ENCODE measurements around the gene GATA3. TPM values are rescaled to one million over a fixed set of nuclear protein-coding genes. Genes with fewer than 3 reads are reported as not detected.

The GATA3 gene
- total and polyA plus RNA-seq, 2 of the 8 experiments (the other 6 are each of a cell fraction or from before 2014, with no cell fraction given): 0.02 to 0.43 TPM

- Histone ChIP-seq H4K20me1 (replicated peaks in 1 of 2; ENCODE audit: control insufficient read depth in 1 of 2, insufficient read depth in 2 of 2, low read length in 2 of 2) (no peaks in the 10 kb centered on the region), H2BK12ac (ENCODE audit: low read depth, low read length) (no peak overlapping the region), H3K4ac (replicated peaks; ENCODE audit: insufficient read length, low read depth, low read length) (no peak overlapping the region), H2BK15ac (ENCODE audit: low read length) (no peak overlapping the region), H3K79me2 (ENCODE audit: control insufficient read depth in 1 of 2, insufficient read depth in 2 of 2, low read length in 2 of 2) (no peaks in the 10 kb centered on the region), H3K18ac (ENCODE audit: extremely low read depth, low read length) (no peak overlapping the region), H3K27ac (ENCODE audit: low read depth, low read length) (no peak overlapping the region), H2BK20ac (ENCODE audit: low read length) (no peak overlapping the region), H3K27me3 (replicated peaks in 1 of 4; ENCODE audit: control insufficient read depth in 3 of 4, extremely low read depth in 1 of 4, insufficient read depth in 3 of 4, low read length in 3 of 4) (no peaks in the 10 kb centered on the region), H3K56ac (replicated peaks; ENCODE audit: insufficient read length, low read depth, low read length) (no peak overlapping the region), H3K23ac (ENCODE audit: insufficient read length) (no peak overlapping the region), H4K8ac (ENCODE audit: extremely low read depth, insufficient read depth, low read length) (no peak overlapping the region), H3K4me2 (ENCODE audit: insufficient read depth in 1 of 2, low read depth in 2 of 2, low read length in 2 of 2) (peak overlapping the region in 1 of 2 experiments; percentile 30; a peak in 1 of 4 replicates), H4K91ac (replicated peaks; ENCODE audit: insufficient read length, low read length) (no peak overlapping the region), H3K4me1 (replicated peaks in 1 of 4; ENCODE audit: control insufficient read depth in 3 of 4, insufficient read depth in 4 of 4, low read length in 3 of 4) (peaks cover 3 to 7% (median 5%) of the 10 kb centered on the region in 4 experiments; a peak in 5 of 7 replicates), H3K79me1 (ENCODE audit: low read depth, low read length) (no peaks in the 10 kb centered on the region), H3K4me3 (ENCODE audit: extremely low read depth in 1 of 4, insufficient read depth in 2 of 4, low read depth in 3 of 4, low read length in 4 of 4) (no peak overlapping the region), H2BK120ac (replicated peaks; ENCODE audit: low read depth, low read length) (no peak overlapping the region), H3K23me2 (ENCODE audit: low read depth, low read length) (no peaks in the 10 kb centered on the region), H3K36me3 (ENCODE audit: control insufficient read depth in 2 of 4, insufficient read depth in 4 of 4, low read length in 3 of 4) (no peaks in the 10 kb centered on the region), H3K9ac (replicated peaks in 1 of 4; ENCODE audit: extremely low read depth in 1 of 4, low read depth in 3 of 4, low read length in 3 of 4) (no peak overlapping the region), H3K14ac (ENCODE audit: insufficient read length) (no peak overlapping the region), H2AK5ac (ENCODE audit: low read depth, low read length) (no peak overlapping the region), H3K9me3 (ENCODE audit: insufficient read depth in 2 of 2, low read depth in 1 of 2, low read length in 1 of 2) (no peaks in the 10 kb centered on the region), H2AFZ (ENCODE audit: low read length) (peak overlapping the region; percentile 56; the same call in 1 of the 2 replicates), H4K5ac (ENCODE audit: insufficient read length, low read depth, low read length) (no peak overlapping the region), H2BK5ac (ENCODE audit: low read depth, low read length) (no peak overlapping the region)
- POLR2A ChIA-PET (ENCODE audit: partially characterized antibody): interaction anchor here (0.6 kb wide), 1 partner anchor 29 kb away, joined by 3 read pairs; no protein-coding TSS in a partner anchor
- 71% methylated on average over 8 of the region's 8 CpGs; no CpG with 5 or more reads in 1 of the 2 experiments for WGBS, 2 experiments (ENCODE audit: extremely low coverage in 1 of 2, insufficient coverage in 1 of 2, insufficient read length in 1 of 2, insufficient replicate concordance in 2 of 2, low coverage in 1 of 2, low lambda C conversion rate in 2 of 2, missing lambda C conversion rate in 1 of 2)
- DNase-seq (ENCODE audit: low read depth in 1 of 2, low spot score in 2 of 2) (no peak), FAIRE-seq (no peak)
- CTCF ChIA-PET (ENCODE audit: partially characterized antibody): interaction anchor here (0.7 to 0.9 kb wide), 2 partner anchors 9 to 12 kb away, joined by 3 to 4 read pairs; no protein-coding TSS in a partner anchor
- TF ChIP-seq TEAD4 (IDR thresholded peaks at IDR 0.05; ENCODE audit: low read depth, low read length): no peak
- TF ChIP-seq SIRT6 (IDR thresholded peaks at IDR 0.05; ENCODE audit: low read length): no peak
- no peak for TF ChIP-seq YY1 (IDR thresholded peaks at IDR 0.05; ENCODE audit: low read depth, low read length)
- no peak for TF ChIP-seq JUND (IDR thresholded peaks at IDR 0.05; ENCODE audit: low read length)
- TF ChIP-seq PHF8 (conservative IDR thresholded peaks at IDR 0.05; ENCODE audit: low read depth, low read length): no peak
- no peak for TF ChIP-seq FOSL1 (IDR thresholded peaks at IDR 0.05; ENCODE audit: insufficient read depth, low read depth, low read length)
- no peak for TF ChIP-seq CBX5 (IDR thresholded peaks at IDR 0.05; ENCODE audit: low read depth, low read length)
- TF ChIP-seq CREB1 (IDR thresholded peaks at IDR 0.05): no peak
- TF ChIP-seq SP4 (IDR thresholded peaks at IDR 0.05; ENCODE audit: low read length): no peak
- no peak for TF ChIP-seq MAFK (IDR thresholded peaks at IDR 0.05; ENCODE audit: low read depth, low read length)
- TF ChIP-seq MAX (IDR thresholded peaks at IDR 0.05): no peak
These were observed 49.1 kb downstream of the GATA3 start for GRCh38 chr10:8103543-8103942.

Data from H1 (cell line).